Loucy (cell line): ENCODE measurements around the gene NXNL1.

ENCODE experiments used
- EZH2phosphoT487 ChIP-seq: fragments of 200-600 bp; IDR thresholded peaks from 2 replicates; pipeline ENCODE4 v1.6.1; 2018; ENCODE audit warnings: antibody characterized with exemption, mild to moderate bottlenecking, moderate library complexity, borderline replicate concordance
- TF ChIP-seq, protein P1 (sequence below): fragments of 200-600 bp; sonication (generic); conservative IDR thresholded peaks from 2 replicates; pipeline ENCODE4 v1.5.1; 2014; ENCODE audit warnings: mild to moderate bottlenecking, antibody characterized with exemption, low read length

DNA sequence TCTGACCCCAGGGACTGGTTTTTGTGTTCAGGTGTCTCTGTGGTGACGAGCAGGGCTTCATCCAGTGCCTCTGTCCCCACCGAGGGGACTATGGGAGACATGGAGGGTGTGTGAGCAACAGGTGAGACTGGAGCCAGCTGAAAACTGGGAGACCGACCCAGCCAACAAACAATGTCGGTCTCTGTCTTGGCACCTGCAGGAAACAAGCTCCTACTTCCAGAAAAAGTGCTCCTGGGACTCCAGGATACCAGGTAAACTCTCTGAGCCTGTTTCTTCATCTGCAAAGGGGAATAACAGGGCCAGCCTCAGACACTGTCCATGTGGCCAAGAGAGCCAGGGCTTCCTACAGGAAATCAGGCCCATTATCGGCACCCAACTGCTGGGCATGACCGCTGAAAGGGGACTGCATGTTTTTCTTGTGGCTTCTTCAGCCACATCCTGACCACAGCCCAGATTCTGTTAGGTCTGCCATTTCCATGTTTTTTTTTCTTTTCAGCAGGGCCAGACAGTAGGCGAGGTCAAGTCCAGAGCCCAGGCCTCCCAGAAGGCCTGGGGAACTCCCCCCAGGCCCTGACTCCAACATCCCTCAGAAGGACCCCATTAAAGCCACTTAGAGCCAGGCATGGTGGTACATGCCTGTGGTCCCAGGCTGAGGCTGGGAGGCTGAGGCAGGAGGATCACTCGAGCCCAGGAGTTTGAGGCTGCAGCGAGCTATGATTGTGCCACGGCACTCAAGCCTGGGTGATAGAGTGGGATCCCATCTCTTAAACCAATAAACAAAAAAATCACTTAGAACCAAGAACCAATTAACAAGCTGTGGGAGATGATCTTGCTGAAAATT is 54.5 kb downstream of the NXNL1 start:
- TF ChIP-seq, protein P1, sequence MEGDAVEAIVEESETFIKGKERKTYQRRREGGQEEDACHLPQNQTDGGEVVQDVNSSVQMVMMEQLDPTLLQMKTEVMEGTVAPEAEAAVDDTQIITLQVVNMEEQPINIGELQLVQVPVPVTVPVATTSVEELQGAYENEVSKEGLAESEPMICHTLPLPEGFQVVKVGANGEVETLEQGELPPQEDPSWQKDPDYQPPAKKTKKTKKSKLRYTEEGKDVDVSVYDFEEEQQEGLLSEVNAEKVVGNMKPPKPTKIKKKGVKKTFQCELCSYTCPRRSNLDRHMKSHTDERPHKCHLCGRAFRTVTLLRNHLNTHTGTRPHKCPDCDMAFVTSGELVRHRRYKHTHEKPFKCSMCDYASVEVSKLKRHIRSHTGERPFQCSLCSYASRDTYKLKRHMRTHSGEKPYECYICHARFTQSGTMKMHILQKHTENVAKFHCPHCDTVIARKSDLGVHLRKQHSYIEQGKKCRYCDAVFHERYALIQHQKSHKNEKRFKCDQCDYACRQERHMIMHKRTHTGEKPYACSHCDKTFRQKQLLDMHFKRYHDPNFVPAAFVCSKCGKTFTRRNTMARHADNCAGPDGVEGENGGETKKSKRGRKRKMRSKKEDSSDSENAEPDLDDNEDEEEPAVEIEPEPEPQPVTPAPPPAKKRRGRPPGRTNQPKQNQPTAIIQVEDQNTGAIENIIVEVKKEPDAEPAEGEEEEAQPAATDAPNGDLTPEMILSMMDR: no peak
- no peak for TF ChIP-seq EZH2phosphoT487
